Endothelial cell of umbilical vein (primary cell): ENCODE data around the gene BRSK2. TPM values are rescaled to one million over a fixed set of nuclear protein-coding genes. Genes with fewer than 3 reads are reported as not detected.

Experiments
- BruUV-seq: library from RNA; stranded (reverse); fragments of 400-500 nt; replicated peaks from 2 replicates; lab custom pipeline; 2021; lab: Mats Ljungman, UMichigan
- CTCF ChIA-PET: fragments of 300-600, 350-600 bp; sonication (Branson Sonifier 250); formaldehyde crosslinking; loops from one replicate; lab custom pipeline; 2021; ENCODE audit warnings: antibody characterized with exemption, inconsistent platforms; lab: Charles Lee
- POLR2A ChIA-PET: fragments of 300-600, 350-600 bp; sonication (Branson Sonifier 250); formaldehyde crosslinking; loops from one replicate; lab custom pipeline; 2021; ENCODE audit warnings: antibody characterized with exemption, inconsistent platforms; lab: Charles Lee
- DNase-seq: peaks from one replicate; pipeline ENCODE4 v3.0.0-alpha.2; 2011; ENCODE audit warnings: low read depth, low spot score
- FAIRE-seq: peaks from 2 replicates; lab custom pipeline; 2011; peaks lifted over from hg19 to GRCh38; lab: Jason Lieb, UNC
- H2AFZ ChIP-seq: 2 replicates; pipeline ENCODE4 v1.6.0; 2012; ENCODE audit warnings: low read depth, low read length, control low read depth, inconsistent platforms
- H3K27ac ChIP-seq: 2 replicates; pipeline ENCODE4 v1.5.1; 2011; ENCODE audit warnings: low read depth, mild to moderate bottlenecking, control low read depth, low read length, moderate library complexity; ENCODE audit not compliant: insufficient read depth
- H3K27me3 ChIP-seq, 2 experiments: 2 replicates each; pipeline versions ENCODE4 v1.6.0 to v1.6.1; 2011; ENCODE audit warnings: low read length in 2 of 2, mixed read lengths in 1 of 2; ENCODE audit not compliant: control insufficient read depth in 2 of 2, insufficient read depth in 2 of 2
- H3K36me3 ChIP-seq, 2 experiments: 2 replicates in 1 of 2; 3 replicates in 1 of 2; pipeline ENCODE4 v1.5.1; 2011; ENCODE audit warnings: low read length in 2 of 2, mild to moderate bottlenecking in 1 of 2, moderate library complexity in 1 of 2; ENCODE audit not compliant: control insufficient read depth in 2 of 2, insufficient read depth in 2 of 2; ENCODE audit errors: extremely low read depth in 1 of 2
- H3K4me1 ChIP-seq: 3 replicates; pipeline ENCODE4 v1.5.1; 2011; ENCODE audit warnings: mild to moderate bottlenecking, low read length; ENCODE audit not compliant: control insufficient read depth, insufficient read depth; ENCODE audit errors: extremely low read depth
- H3K4me2 ChIP-seq: 2 replicates; pipeline ENCODE4 v1.6.1; 2011; ENCODE audit warnings: low read length, control low read depth, mixed read lengths; ENCODE audit not compliant: insufficient read depth
- H3K4me3 ChIP-seq, 3 experiments: fragments of 200-600 bp in 1 of 3; sonication (generic), shearing (Covaris generic) in 1 of 3; replicated peaks in 1 of 3; 2 replicates each; pipeline ENCODE4 v1.5.1; 2011 to 2016; ENCODE audit warnings: control low read depth in 3 of 3, low read length in 3 of 3, mild to moderate bottlenecking in 2 of 3, inconsistent platforms in 1 of 3, low read depth in 1 of 3, moderate library complexity in 1 of 3; ENCODE audit not compliant: insufficient read depth in 1 of 3
- H3K79me2 ChIP-seq: 2 replicates; pipeline ENCODE4 v1.6.0; 2012; ENCODE audit warnings: low read length, inconsistent platforms; ENCODE audit not compliant: control insufficient read depth, insufficient read depth
- H3K9ac ChIP-seq: replicated peaks from 2 replicates; pipeline ENCODE3; 2011; ENCODE audit warnings: low read length, control low read depth; ENCODE audit not compliant: insufficient read depth; ENCODE audit errors: extremely low read depth
- H3K9me1 ChIP-seq: replicated peaks from 3 replicates; pipeline ENCODE4 v1.6.0; 2011; ENCODE audit warnings: mild to moderate bottlenecking, low read length; ENCODE audit not compliant: control insufficient read depth, insufficient read depth; ENCODE audit errors: extremely low read depth
- H3K9me3 ChIP-seq: replicated peaks from 2 replicates; pipeline ENCODE4 v1.5.1; 2012; ENCODE audit warnings: low read length, inconsistent platforms; ENCODE audit not compliant: control insufficient read depth, insufficient read depth
- H4K20me1 ChIP-seq: replicated peaks from 2 replicates; pipeline ENCODE3; 2011; ENCODE audit warnings: mild to moderate bottlenecking, low read length; ENCODE audit not compliant: control insufficient read depth, insufficient read depth; ENCODE audit errors: extremely low read depth
- CTCF ChIP-seq, 2 donors: IDR thresholded peaks; 1 replicate in 1 of 2; 2 replicates in 1 of 2; pipeline ENCODE4 v1.5.1; 2011; ENCODE audit warnings: low read length in 2 of 2, mild to moderate bottlenecking in 2 of 2, moderate library complexity in 2 of 2, control low read depth in 1 of 2, inconsistent platforms in 1 of 2, low read depth in 1 of 2; ENCODE audit not compliant: insufficient read depth in 1 of 2; ENCODE audit errors: extremely low read depth in 1 of 2
- EZH2 ChIP-seq: IDR thresholded peaks from 2 replicates; pipeline ENCODE4 v1.6.1; 2012; ENCODE audit warnings: borderline replicate concordance, low read depth, mild to moderate bottlenecking, moderate library complexity, low read length, inconsistent platforms; ENCODE audit not compliant: severe bottlenecking
- FOS ChIP-seq: IDR thresholded peaks from 2 replicates; pipeline ENCODE4 v1.6.1; 2011; ENCODE audit warnings: mild to moderate bottlenecking, low read length, moderate library complexity, borderline replicate concordance; ENCODE audit not compliant: insufficient read depth
- GATA2 ChIP-seq: IDR thresholded peaks from 2 replicates; pipeline ENCODE4 v1.7.0; 2011; ENCODE audit warnings: low read depth, mild to moderate bottlenecking, moderate library complexity, mixed read lengths, low read length; ENCODE audit not compliant: insufficient read length, insufficient read depth
- JUN ChIP-seq: IDR thresholded peaks from 2 replicates; pipeline ENCODE4 v1.6.1; 2011; ENCODE audit warnings: borderline replicate concordance, low read depth; ENCODE audit not compliant: insufficient read length, insufficient read depth
- MAX ChIP-seq: IDR thresholded peaks from 2 replicates; pipeline ENCODE4 v1.6.1; 2011; ENCODE audit not compliant: insufficient read depth, insufficient read length
- MYC ChIP-seq: IDR thresholded peaks from one replicate; pipeline ENCODE4 v1.6.1; 2011; ENCODE audit warnings: mild to moderate bottlenecking, low read depth, low read length
- POLR2A ChIP-seq: IDR thresholded peaks from 2 replicates; pipeline ENCODE4 v1.6.1; 2012; ENCODE audit warnings: low read depth, mild to moderate bottlenecking, control low read depth, low read length
- POLR2AphosphoS5 ChIP-seq: IDR thresholded peaks from 2 replicates; pipeline ENCODE4 v1.6.1; 2012; ENCODE audit warnings: low read depth, mild to moderate bottlenecking, control low read depth, low read length, moderate library complexity; ENCODE audit not compliant: insufficient read depth
- dilution Hi-C: fragments of 300-500 bp; cut with MboI; formaldehyde crosslinking; loops from one replicate; pipeline ENCODE4 v1.15.0; 2019; ENCODE audit warnings: low sequenced_read_pairs; ENCODE audit not compliant: extremely low pct_ligation_motif_present
- intact Hi-C: fragments of 100-400 bp; cut with micrococcal nuclease; formaldehyde crosslinking; loops from one replicate; pipeline ENCODE4 v1.10.0; 2022
- polyA plus RNA-seq, 4 experiments: library from polyadenylated mRNA; depleted of rRNA in 3 of 4; stranded (reverse) in 3 of 4; unstranded in 1 of 4; fragments of >200 nt; gene quantifications; 2 replicates each; pipeline versions ENCODE4 v1.2.1 to v1.2.3, GENCODE V29; 2011 to 2012; ENCODE audit warnings: missing spikeins in 1 of 4
- total RNA-seq: library from RNA; stranded (reverse); gene quantifications from 2 replicates; pipeline ENCODE4 v1.2.3, GENCODE V29; 2021

The BRSK2 gene
- total and polyA plus RNA-seq, 2 donors (not counting 3 experiments of a cell fraction or from before 2014, with no cell fraction given), result 0.08 to 0.20 TPM

DNA sequence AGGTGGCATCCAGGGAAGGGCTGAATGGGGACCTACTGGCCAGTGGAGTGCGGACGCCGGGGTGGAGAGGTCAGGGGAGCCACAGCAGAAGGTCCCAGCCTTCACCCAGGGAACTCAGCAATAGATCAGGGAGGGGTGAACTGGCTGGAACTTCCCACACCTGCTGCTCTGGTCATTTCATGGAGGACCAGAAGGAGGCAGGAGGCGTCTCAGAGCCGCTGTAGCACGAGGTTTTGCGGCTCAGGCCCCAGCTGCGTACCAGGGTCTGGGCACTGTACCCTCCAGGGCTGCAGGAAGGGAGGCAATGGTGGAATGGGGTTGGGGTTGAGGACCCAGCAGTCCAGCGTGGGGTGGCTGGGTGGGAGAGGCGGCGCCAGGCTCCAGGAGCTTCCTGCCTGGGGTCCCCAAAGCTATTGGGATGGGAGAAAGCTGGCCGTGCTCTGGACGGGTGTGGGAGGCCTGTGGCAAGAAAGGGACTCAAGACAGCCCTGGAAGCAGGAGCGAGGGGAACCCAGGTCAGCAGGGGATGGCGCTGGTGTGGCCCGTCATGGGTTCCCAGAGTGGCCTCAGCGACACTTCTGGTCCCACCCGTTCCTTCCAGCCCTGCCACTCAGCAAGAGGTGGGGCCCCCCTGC, 20.2 kb upstream of the BRSK2 start:
- Histone ChIP-seq H2AFZ (no peak overlapping the region), H4K20me1 (no peaks in the 10 kb centered on the region), H3K4me3 (no peak overlapping the region), H3K27ac (no peak overlapping the region), H3K36me3 (no peaks in the 10 kb centered on the region), H3K4me2 (no peak overlapping the region), H3K9me1 (no peaks in the 10 kb centered on the region), H3K27me3 (no peaks in the 10 kb centered on the region), H3K79me2 (no peaks in the 10 kb centered on the region), H3K9me3 (no peaks in the 10 kb centered on the region), H3K4me1 (no peaks in the 10 kb centered on the region), H3K9ac (no peak overlapping the region)
- FAIRE-seq, result no peak
- BruUV-seq, result no TSS peak
- intact Hi-C loops (no loop called here), dilution Hi-C loops (no loop called here)
- no peak for DNase-seq
- ChIA-PET CTCF (no interaction called here), POLR2A (no interaction called here)
- TF ChIP-seq POLR2AphosphoS5 (no peak), MAX (no peak)

DNA sequence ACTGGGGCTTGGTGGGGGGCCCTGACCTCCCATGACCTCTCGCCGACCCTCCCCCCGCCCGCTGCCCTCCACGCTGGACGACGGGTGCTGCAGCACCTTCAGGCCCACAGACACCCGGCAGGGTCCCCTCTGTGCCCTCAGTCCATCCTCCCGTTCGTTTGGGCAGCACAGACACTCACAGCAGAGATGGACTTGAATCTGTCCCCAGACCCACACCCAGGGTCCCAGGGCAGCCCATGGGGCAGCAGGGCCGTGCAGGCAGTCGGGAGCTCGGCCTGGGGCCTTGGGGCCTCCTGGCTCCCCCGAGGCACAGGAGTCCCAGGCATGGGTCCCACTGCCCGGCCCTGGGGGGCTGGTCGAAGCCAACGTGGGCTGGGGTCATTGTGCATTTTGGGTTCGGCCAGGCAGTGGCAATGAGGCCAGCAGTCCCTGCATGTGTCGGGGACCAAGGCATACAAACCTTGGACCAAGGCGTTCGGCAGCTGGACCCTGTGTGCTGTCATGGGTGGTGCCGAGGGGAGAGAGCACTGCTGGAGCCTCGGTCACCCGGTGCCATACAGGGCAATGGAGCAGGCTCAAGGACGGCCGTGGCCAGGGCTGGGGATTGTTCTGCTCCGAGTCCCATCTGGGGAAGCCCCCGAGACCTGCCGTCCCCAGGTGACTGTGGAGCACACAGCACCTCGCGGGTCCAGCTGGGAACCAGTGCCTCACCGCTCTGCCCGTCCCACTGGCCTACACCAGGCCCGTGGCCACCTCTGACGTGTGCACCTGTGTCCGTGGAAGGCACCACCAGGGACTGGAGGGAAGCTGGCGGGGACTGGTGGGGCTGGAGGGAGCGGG, 19.3 kb upstream of the BRSK2 start:
- Histone ChIP-seq H3K4me3 (no peak overlapping the region), H2AFZ (no peak overlapping the region), H3K27ac (no peak overlapping the region), H3K9me3 (no peaks in the 10 kb centered on the region), H3K36me3 (no peaks in the 10 kb centered on the region), H3K27me3 (no peaks in the 10 kb centered on the region), H3K79me2 (no peaks in the 10 kb centered on the region), H3K9me1 (no peaks in the 10 kb centered on the region), H3K4me2 (no peak overlapping the region), H4K20me1 (no peaks in the 10 kb centered on the region), H3K4me1 (no peaks in the 10 kb centered on the region), H3K9ac (no peak overlapping the region)
- ChIA-PET CTCF (no interaction called here), POLR2A (no interaction called here)
- intact Hi-C loops, result no loop called here
- BruUV-seq, result no TSS peak
- dilution Hi-C loops, result no loop called here
- no peak for TF ChIP-seq POLR2A
- no peak for TF ChIP-seq GATA2
- TF ChIP-seq MAX, result no peak
- no peak for TF ChIP-seq MYC
- no peak for TF ChIP-seq FOS
- TF ChIP-seq EZH2, result no peak
- TF ChIP-seq POLR2AphosphoS5, result no peak
- TF ChIP-seq JUN, result no peak
- TF ChIP-seq CTCF (IDR thresholded peaks at IDR 0.05; ENCODE audit: extremely low read depth in 1 of 2, insufficient read depth in 1 of 2, low read depth in 1 of 2, low read length in 2 of 2), result no peak
- FAIRE-seq, result no peak
- no peak for DNase-seq
